IMR-90 (cell line): ENCODE results near the gene UBE2O. TPM values are rescaled to one million over a fixed set of nuclear protein-coding genes. Genes with fewer than 3 reads are reported as not detected.

Source experiments
- ATAC-seq: fragments of 200-7000 bp; cut with Tn5 transposase; 2 replicates; pipeline ENCODE4 v1.9.1; 2020; ENCODE audit warnings: low read depth, mild to moderate bottlenecking, moderate library complexity
- BruUV-seq: library from RNA; stranded (reverse); fragments of 400-500 nt; replicated peaks from 2 replicates; lab custom pipeline; 2021; lab: Mats Ljungman, UMichigan
- CTCF ChIA-PET: fragments of 300-600 bp; formaldehyde crosslinking; extraction: SDS; loops from one replicate; lab custom pipeline; 2021; ENCODE audit warnings: antibody characterized with exemption; lab: Yijun Ruan, JAX
- POLR2A ChIA-PET: fragments of 300-600 bp; sonication (Branson Sonifier 250); formaldehyde crosslinking; loops from one replicate; lab custom pipeline; 2022; ENCODE audit warnings: antibody characterized with exemption; ENCODE audit not compliant: unreplicated experiment; lab: Charles Lee
- DNase-seq: peaks from one replicate; pipeline ENCODE4 v3.0.0; 2013
- H2AFZ ChIP-seq: replicated peaks from 2 replicates; pipeline ENCODE3; 2013; ENCODE audit warnings: low read length, mild to moderate bottlenecking; ENCODE audit not compliant: poor library complexity
- H2AK5ac ChIP-seq: 2 replicates; pipeline ENCODE4 v1.6.1; 2013; ENCODE audit warnings: low read depth, low read length, inconsistent platforms
- H2AK9ac ChIP-seq: replicated peaks from 2 replicates; pipeline ENCODE3; 2013; ENCODE audit warnings: mild to moderate bottlenecking, low read depth, low read length, moderate library complexity; ENCODE audit not compliant: poor library complexity
- H2BK120ac ChIP-seq: 2 replicates; pipeline ENCODE4 v1.6.1; 2013; ENCODE audit warnings: low read depth, low read length, inconsistent platforms
- H2BK15ac ChIP-seq: 3 replicates; pipeline ENCODE4 v1.6.1; 2013; ENCODE audit warnings: low read depth, low read length, inconsistent platforms
- H2BK20ac ChIP-seq: 2 replicates; pipeline ENCODE4 v1.6.1; 2013; ENCODE audit warnings: low read depth, mild to moderate bottlenecking, inconsistent platforms, low read length, moderate library complexity
- H2BK5ac ChIP-seq: 2 replicates; pipeline ENCODE4 v1.6.1; 2013; ENCODE audit warnings: mild to moderate bottlenecking, low read depth, low read length, inconsistent platforms; ENCODE audit not compliant: poor library complexity, severe bottlenecking
- H3K14ac ChIP-seq: replicated peaks from 2 replicates; pipeline ENCODE4 v1.6.1; 2013; ENCODE audit warnings: low read depth, low read length, inconsistent platforms
- H3K18ac ChIP-seq: 2 replicates; pipeline ENCODE4 v1.6.1; 2013; ENCODE audit warnings: low read depth, low read length, control low read depth
- H3K23ac ChIP-seq: 2 replicates; pipeline ENCODE4 v1.6.1; 2013; ENCODE audit warnings: low read depth, low read length, inconsistent platforms
- H3K27ac ChIP-seq: 2 replicates; pipeline ENCODE4 v1.5.1; 2013; ENCODE audit warnings: mild to moderate bottlenecking, control low read depth, low read length; ENCODE audit not compliant: insufficient read depth
- H3K27me3 ChIP-seq: 2 replicates; pipeline ENCODE4 v1.6.1; 2013; ENCODE audit warnings: low read length; ENCODE audit not compliant: control insufficient read depth, insufficient read depth
- H3K36me3 ChIP-seq: 2 replicates; pipeline ENCODE4 v1.6.1; 2013; ENCODE audit warnings: low read length, mixed read lengths; ENCODE audit not compliant: control insufficient read depth, insufficient read depth
- H3K4ac ChIP-seq: 2 replicates; pipeline ENCODE4 v1.6.1; 2013; ENCODE audit warnings: low read depth, low read length, inconsistent platforms
- H3K4me1 ChIP-seq: 2 replicates; pipeline ENCODE4 v1.6.1; 2013; ENCODE audit warnings: low read length, mixed read lengths; ENCODE audit not compliant: control insufficient read depth, insufficient read depth
- H3K4me2 ChIP-seq: 2 replicates; pipeline ENCODE4 v1.6.1; 2013; ENCODE audit warnings: low read depth, mild to moderate bottlenecking, control low read depth, low read length, moderate library complexity
- H3K4me3 ChIP-seq: 2 replicates; pipeline ENCODE4 v1.5.1; 2013; ENCODE audit warnings: low read depth, mild to moderate bottlenecking, control low read depth, low read length, moderate library complexity; ENCODE audit not compliant: insufficient read depth
- H3K56ac ChIP-seq: 2 replicates; pipeline ENCODE4 v1.6.1; 2013; ENCODE audit warnings: low read length, inconsistent platforms; ENCODE audit not compliant: insufficient read depth; ENCODE audit errors: extremely low read depth
- H3K79me1 ChIP-seq, 2 experiments: 2 replicates each; pipeline ENCODE4 v1.6.1; 2013; ENCODE audit warnings: low read length in 2 of 2, inconsistent platforms in 1 of 2, low read depth in 1 of 2
- H3K9ac ChIP-seq: 2 replicates; pipeline ENCODE4 v1.6.1; 2013; ENCODE audit warnings: low read depth, low read length, control low read depth
- H3K9me1 ChIP-seq: 2 replicates; pipeline ENCODE4 v1.6.1; 2013; ENCODE audit warnings: low read length, inconsistent platforms; ENCODE audit not compliant: insufficient read depth
- H3K9me3 ChIP-seq: 2 replicates; pipeline ENCODE4 v1.6.1; 2013; ENCODE audit warnings: low read length; ENCODE audit not compliant: control insufficient read depth, insufficient read depth
- H4K20me1 ChIP-seq: 2 replicates; pipeline ENCODE4 v1.6.1; 2013; ENCODE audit warnings: low read length, inconsistent platforms; ENCODE audit not compliant: insufficient read depth
- H4K5ac ChIP-seq: 2 replicates; pipeline ENCODE4 v1.6.1; 2013; ENCODE audit warnings: mild to moderate bottlenecking, low read depth, low read length, control low read depth
- H4K8ac ChIP-seq, 2 experiments: 2 replicates each; pipeline ENCODE4 v1.6.1; 2013; ENCODE audit warnings: low read depth in 2 of 2, low read length in 2 of 2, control low read depth in 1 of 2, inconsistent platforms in 1 of 2
- H4K91ac ChIP-seq: 2 replicates; pipeline ENCODE4 v1.6.1; 2013; ENCODE audit warnings: low read depth, low read length, inconsistent platforms; ENCODE audit not compliant: insufficient read depth
- FOS ChIP-seq: fragments of 150-350 bp; IDR thresholded peaks from 2 replicates; pipeline ENCODE4 v1.6.1; 2016; ENCODE audit warnings: low read depth, low read length
- WGBS, 2 experiments: methylation state at CpG; one replicate each; pipeline versions ENCODE4 v1.1.5 to v1.1.7; 2013; ENCODE audit warnings: missing lambda C conversion rate in 2 of 2; ENCODE audit not compliant: insufficient read length in 1 of 2; ENCODE audit errors: extremely low coverage in 2 of 2; 5-methylcytosine and 5-hydroxymethylcytosine counted together
- dilution Hi-C: fragments of 300-500 bp; cut with HindIII; formaldehyde crosslinking; loops from one replicate; pipeline ENCODE4 v1.14.3; 2018; ENCODE audit warnings: low sequenced_read_pairs; ENCODE audit not compliant: unreplicated experiment
- in situ Hi-C: fragments of 300-500 bp; cut with MboI; formaldehyde crosslinking; loops from 3 replicates; pipeline ENCODE4 v1.14.3; 2019; ENCODE audit warnings: low sequenced_read_pairs, inconsistent platforms, mixed read lengths
- intact Hi-C: fragments of 100-400 bp; cut with micrococcal nuclease; formaldehyde crosslinking; loops from 2 replicates; pipeline ENCODE4 v1.10.0; 2022
- polyA plus RNA-seq, 3 experiments: library from polyadenylated mRNA; depleted of rRNA; stranded (reverse); fragments of >200 nt; gene quantifications; 2 replicates each; pipeline ENCODE4 v1.2.3, GENCODE V29; 2012; ENCODE audit warnings: low replicate concordance in 1 of 3
- total RNA-seq: library from RNA; depleted of rRNA; stranded (reverse); fragments of >200 nt; gene quantifications from 2 replicates; pipeline ENCODE4 v1.2.3, GENCODE V29; 2012

UBE2O gene
- total and polyA plus RNA-seq, 2 of the 4 experiments (the other 2 are of a cell fraction) = 17.6 TPM

- dilution Hi-C loops = no loop called here
- Histone ChIP-seq H3K4me1 (peaks cover 7% of the 10 kb centered on the region; the same call in 1 of the 2 replicates), H2AK5ac (no peak overlapping the region), H2BK20ac (no peak overlapping the region), H3K18ac (no peak overlapping the region), H2BK15ac (no peak overlapping the region), H4K8ac (no peak overlapping the region), H3K9ac (no peak overlapping the region), H2AFZ (no peak overlapping the region), H3K79me1 (peaks cover 24 to 64% of the 10 kb centered on the region in 2 experiments; a peak in 3 of 4 replicates), H3K27ac (no peak overlapping the region), H2AK9ac (no peak overlapping the region), H3K56ac (no peak overlapping the region), H3K4me3 (no peak overlapping the region), H3K23ac (no peak overlapping the region), H3K14ac (no peak overlapping the region), H4K5ac (no peak overlapping the region), H3K4ac (no peak overlapping the region), H4K20me1 (peaks cover 48% of the 10 kb centered on the region), H4K91ac (no peak overlapping the region), H3K9me3 (no peaks in the 10 kb centered on the region), H2BK120ac (no peak overlapping the region), H3K4me2 (no peak overlapping the region), H3K36me3 (peaks cover 27% of the 10 kb centered on the region), H3K27me3 (no peaks in the 10 kb centered on the region), H3K9me1 (peaks cover 11% of the 10 kb centered on the region), H2BK5ac (no peak overlapping the region)
- BruUV-seq = no TSS peak
- POLR2A ChIA-PET = no interaction called here
- CTCF ChIA-PET = interaction anchor here (1.1 kb wide), 1 partner anchor 53 kb away, joined by 3 read pairs; no protein-coding TSS in a partner anchor
- 94% methylated on average over 10 of the region's 16 CpGs; no CpG with 5 or more reads in 1 of the 2 experiments for WGBS, 2 experiments
- no peak for ATAC-seq
- in situ Hi-C loops = loop anchor here (10.0 kb wide), 1 partner anchor 99 kb away; the partner anchor contains the start of gene RHBDF2
- TF ChIP-seq FOS = no peak
- DNase-seq = peak; percentile 35
- intact Hi-C loops = no loop called here
Measured at GRCh38 chr17:76405967-76406647, 46.8 kb downstream of the UBE2O start.
